Stimulated activated CD4-positive, alpha-beta T cell treated with anti-CD3 and anti-CD28 coated beads, Interleukin-1b, Interleukin-23, amount 100 ng/mL, for 1 hour (primary cell): ENCODE data around the gene GJA3.
"Not testable (repeated sequence)": the region's sequence is repeated elsewhere in the genome, so short reads cannot be mapped to it uniquely, and the experiment has no call there.

ENCODE experiments used
- DNase-seq, 2 donors: peaks; one replicate each; pipeline ENCODE4 v3.0.0-alpha.2; 2020; ENCODE audit warnings: low read depth in 2 of 2

GJA3 gene

DNA sequence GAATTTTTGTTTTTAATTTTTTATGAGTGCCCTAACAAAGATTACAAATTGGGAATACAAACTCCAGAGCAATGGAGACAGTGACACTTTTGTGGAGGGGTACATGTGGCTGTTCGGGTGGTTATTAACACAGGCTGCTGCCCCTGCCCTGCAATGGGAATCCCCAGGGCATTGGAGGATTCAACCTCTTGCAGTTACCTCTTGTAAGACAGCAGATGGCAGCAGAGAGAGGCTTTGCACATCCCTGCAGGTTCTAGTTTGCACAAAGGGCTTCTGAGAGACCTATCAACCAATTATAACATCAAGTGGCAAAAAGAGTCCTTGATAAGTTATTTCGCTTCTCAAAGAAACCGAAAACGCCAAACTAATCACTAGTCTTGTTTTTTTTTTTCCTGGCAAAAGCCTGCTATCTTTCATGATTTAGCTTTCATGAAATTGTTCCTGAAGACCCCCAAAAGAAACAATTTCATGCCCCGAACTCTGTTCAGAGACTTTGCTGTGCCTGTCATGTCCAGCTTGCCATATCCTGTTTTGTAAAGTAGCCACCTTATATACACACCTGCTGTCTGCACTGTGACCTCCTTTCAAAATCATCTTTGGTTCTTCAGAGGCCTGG is 21.5 kb upstream of the GJA3 start:
- DNase-seq = no peak

DNA sequence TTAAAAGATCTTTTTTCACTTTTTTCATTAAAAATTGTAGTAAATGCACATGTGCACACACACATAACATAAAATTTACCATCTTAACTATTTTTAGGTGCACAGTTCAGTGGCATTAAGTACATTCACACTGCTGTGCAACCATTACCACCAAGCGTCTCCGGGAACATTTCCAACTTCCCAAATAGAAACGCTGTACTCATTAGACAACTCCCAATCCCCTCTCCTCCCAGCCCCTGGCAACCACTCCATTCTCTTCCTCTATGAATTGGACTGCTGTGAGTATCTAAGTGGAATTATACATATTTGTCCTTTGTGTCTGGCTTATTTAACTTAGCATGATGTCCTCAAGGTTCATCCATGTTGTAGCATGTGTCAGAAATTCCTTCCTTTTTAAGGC is 20.3 kb upstream of the GJA3 start:
- DNase-seq = no peak

DNA sequence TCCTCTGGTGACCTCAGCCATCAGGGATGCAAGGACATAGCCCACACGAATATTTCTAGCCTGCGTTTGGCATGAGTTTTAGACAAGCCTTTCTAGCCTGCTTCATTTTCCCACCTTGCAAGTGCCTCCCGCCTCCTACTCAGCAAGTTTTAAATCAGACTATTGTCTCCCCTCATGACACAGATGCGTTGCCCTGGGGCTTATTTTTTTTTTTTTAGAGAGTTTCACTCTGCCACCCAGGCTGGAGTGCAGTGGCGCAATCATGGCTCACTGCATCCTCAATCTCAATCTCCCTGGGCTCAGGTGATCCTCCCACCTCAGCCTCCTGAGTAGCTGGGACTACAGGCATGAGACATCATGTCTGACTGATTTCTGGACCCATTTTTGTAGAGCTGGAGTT is 17.3 kb upstream of the GJA3 start:
- DNase-seq = no peak

DNA sequence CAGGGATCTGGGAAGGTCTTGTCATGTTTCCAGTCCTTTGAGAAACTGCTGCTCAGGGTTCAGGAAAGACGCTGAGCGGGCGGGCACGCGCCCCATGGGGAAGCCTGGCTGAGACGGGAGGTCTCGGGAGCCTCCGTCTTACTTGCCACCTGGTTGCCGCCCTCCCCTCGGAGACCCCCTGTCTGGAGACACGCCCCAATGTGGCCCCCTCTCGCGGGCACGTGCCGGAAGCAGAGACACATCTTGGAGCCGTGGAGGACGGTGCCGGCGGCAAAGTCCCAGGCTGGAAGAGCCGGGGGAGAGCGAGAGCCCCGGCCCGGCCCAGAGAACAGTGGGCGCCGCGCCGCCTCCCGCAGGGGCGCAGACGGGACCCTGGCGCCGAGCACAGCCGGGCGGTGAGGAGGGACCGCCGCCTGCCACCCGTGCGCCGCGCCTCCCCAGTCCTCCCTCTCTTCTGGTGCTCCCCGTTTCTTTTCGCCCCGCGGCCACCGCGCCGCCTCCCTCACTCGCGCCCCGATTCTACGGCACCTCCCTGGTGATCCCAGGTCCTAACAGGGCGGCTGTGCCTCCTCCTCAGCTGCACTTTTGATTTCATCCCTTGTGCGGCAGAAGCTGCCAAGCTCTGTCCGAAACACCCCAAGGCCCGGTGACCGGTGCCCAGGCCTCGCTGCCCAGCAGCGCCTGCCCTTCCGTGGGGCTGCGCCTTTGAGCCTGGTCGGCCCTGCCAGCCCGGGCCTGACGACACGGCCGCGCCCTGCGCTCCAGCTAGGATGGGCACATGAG is 16.4 kb upstream of the GJA3 start:
- no peak for DNase-seq

DNA sequence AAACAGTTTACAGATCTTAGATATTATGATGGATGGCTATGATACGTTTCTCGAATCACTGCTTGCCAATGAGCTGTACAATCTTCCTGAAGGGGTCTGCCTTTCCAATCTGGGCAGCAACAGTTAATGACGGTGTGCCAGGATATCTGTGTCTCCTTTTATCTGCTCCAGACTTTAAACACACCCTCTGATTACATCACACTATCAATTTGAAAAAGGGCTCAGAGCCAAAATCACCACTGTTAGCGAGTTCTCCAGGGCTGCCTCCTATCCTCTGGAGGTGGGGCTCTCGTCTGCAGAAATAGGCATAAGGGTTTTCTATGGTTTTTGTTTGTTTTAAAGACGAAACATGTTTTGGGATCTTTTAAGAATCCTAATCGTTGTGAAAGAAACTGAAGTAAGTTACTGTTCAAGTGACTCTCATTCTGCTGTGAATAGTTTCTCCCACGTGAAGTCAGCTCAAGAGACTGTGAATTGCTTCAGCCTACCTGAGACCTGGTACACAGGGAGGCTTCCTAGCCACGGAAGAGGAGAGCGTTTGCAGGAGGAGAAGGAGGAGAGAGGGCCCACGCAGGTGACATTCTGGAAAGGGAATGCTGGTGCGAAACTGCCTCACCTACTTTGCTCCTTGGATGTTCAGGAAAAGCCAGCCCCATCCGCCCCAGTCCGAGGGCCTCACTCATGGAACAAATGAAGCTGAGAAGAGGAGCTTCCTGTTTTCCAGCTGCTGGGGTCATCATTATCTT is 15.2 kb upstream of the GJA3 start:
- DNase-seq = no peak

DNA sequence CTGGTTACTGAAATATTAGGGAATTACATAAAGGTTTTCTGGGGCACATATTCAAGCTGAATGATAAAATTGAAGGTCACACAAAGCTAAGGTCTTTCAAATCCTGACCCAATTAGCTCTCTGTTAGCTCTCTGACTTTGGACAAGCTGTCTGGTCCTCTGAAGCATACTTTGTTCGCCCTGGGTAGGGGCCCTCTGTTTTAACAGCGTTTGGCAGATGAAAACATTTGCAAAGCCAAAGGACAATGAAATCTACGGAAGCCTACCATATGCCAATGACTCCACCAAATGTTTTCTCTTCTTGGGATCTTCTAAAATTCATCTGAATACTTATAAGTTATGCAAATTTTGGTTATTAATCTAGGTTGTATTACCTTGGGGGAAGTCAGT is 14.5 kb upstream of the GJA3 start:
- DNase-seq = no peak

DNA sequence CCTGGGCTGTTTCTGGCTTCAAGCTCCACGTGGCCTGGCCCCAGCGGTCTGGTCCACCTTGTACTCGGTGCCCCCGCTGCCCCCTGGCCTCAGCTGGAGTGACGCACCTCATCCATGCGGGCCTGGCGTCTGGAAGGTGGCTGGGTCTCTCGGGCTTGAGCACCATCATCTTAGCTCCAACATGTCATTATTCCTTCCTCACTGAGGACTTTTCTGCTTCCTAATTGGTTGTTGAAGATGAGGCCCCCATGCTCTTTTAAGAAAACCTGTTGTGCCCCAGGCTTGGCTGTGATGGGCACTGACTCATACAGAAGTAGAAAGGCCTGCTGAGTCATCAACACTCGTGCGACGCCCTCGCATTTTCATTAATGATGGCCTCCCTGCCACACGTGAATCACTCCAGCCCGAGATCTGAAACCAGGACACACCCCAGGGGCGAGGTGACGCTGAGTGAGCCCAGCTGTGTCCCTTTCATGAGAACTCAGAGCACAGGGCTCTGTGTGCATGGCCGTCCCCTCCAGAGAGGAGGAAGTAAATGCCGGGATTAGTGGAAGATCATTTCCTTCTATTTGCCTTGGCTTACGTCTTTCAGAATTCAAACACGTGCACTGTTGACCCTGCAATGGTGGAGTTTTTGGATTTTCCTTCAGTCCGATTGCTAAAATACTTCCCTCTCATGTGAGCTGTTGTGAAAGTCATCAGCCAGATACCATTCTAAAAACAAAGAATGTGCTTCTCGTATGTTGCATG is 14.0 kb upstream of the GJA3 start:
- DNase-seq = peak in 1 of 2 donors; percentile 30

DNA sequence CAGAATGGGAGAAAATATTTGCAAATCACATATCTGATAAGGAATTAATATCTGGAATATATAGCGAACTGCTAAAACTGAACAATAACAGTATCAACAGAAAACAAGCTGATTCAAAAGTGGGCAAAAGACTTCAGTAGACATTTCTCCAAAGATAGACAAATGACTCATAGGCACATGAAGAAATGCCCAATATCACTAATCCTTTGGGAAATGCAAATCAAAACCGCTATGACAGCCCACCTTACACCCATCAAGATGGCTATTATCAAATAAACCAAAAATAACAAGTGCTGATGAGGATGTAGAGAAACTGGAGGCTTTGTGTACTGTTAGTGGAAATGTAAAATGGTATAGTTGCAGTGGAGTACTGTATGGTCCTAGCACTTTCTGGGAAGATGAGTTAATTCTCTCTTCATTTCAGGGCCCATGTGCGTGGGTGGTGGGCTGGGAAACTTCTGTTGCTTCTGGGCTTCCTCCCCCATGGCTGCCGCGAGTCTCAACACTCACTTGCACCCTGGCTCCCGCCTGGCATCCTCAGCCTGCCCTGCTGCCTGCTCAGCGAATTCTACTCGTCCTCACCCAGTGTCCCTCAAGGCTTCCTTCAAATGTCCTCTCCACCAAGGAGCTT is 12.4 kb upstream of the GJA3 start:
- DNase-seq = no peak

DNA sequence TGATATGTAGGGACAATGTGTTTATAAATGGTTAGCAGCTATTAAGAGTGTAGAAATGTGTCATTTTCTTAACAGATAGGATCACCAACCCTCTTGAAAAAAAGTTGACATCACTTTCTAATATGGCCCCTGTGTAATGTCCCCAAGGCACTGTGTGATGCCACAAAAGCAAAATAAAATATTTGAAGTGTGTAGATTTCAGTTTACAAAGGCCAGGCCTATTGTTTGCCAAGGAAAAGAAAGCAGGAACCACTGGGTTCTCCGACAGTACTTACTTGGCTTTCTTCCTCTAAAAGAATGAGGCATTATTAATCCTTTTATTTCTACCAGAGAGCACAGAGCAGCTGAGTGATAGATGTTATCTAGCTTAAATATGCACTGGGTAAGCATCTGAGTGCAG is 10.5 kb upstream of the GJA3 start:
- no peak for DNase-seq

DNA sequence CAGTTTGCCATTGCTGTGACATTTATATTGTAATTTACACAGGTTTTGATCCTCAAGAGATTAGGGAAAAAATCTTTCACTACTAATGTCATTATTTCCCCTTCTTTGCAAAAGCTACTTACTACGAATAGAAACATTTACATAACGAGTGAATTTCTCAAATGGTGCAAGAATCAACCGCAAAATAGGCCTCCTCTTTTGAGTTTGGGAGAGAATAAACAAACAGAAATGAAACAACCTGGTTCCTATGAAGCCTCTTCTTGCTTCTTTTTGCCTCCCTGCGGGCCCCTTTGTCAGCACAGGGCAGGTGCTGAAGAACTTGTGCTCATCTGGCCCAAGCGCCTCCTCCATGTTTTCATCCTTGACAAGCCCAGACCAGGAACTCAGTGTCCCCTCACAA is 10.1 kb upstream of the GJA3 start:
- DNase-seq = no peak

DNA sequence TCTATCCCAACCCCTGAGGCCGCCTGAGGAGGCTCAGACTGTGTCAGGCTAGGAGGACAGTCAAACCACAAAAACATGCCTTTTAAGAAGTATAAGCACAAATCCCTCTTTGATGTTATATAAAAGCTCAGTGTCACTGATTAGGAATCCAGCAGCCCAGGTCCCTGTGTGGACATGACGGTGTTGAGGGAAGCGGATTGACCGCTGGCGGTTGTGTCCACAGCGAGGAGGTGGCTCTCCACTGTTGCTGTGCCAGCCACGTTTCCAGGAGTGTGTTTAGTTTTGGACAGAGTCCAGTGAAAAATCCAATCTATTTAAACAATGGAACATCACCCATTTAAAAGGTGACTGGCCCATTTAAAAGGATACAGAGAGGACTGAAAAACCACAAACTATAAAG is 7.5 kb upstream of the GJA3 start:
- DNase-seq = no peak

DNA sequence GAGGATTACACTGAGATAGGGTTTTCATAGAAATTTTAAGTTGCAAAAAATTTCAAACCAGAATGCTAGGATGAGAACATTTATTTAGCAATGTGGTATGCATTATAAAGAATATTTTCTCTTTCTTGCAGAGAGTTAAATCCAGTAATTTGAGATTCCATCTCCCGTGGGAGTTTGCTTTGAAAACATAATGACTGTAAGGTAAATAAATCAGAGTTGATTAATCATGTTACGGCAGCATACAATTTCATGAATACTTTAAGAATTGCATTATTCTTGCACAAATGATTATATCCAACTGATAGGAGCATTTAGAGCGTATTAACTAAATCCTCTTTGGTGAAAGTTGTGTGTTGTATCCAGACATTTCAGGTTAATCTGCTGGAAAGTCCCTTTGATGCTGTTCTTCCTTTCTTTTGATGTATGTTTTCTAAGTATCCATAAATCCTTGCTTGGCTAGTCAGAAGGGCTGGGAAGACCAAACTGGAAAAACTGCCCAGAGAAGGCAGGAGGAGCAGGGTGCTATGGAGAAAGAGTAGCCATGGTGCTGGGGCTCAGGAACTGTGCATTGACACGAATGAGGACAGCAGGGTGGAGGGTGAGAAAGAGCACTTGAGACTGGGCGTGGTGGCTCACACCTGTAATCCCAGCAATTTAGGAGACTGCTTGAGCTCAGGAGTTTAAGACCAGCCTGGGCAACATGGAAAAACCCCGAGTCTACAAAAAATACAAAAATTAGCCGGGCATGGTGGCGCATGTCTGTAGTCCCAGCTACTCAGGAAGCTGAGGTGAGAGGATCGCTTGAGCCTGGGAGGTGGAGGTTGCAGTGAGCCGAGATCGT is 4.8 kb upstream of the GJA3 start:
- DNase-seq = no peak

DNA sequence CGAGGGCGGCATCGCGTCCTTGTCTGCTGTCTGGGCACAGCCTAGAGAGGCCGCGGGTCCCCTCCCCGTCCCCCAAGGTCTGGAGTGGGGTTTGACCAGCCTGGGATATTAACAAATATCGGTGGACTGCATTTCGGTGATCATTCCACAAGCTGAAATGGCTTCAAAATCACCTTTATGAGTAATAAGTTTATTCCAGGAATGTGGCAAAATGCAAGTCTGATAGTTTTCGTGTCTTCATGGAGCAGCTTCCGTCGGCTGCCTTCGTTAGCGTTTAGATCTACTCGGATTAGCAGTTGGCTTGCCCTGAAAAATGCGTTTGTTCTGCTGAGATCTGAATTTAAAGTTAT is 1.1 kb upstream of the GJA3 start:
- no peak for DNase-seq

DNA sequence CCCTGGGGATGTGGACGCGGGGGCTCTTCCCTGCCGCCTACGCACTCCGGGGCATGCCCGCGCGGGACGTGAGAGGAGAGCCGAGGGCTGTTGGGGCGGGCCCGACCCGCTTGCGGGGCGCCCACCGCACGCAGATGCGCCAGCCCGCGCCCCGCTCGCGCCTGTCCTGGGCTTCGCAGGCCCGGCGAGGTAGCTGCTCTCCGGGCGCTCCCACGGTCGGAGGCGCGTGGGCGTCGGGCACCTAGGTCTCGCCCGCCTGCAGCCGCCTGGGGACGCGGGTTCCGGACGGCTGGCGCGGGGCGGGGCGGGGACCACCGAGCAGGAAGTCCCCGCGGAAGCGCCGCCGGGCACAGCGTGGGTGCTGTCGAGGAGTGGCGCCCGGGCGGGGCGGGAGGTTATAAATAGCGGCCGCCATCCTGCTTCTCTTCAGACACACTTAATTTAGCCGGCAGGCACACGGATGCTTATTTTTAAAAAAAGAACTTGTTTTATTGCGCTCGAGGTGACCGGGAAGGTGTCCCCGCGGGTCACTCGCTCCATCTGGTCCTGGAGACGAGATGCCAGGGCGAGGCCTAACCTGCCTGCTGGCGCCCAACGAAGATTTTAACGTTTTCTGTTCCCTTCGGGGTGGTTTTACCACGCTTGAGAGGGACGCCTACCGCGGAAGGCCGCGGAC is 561 bp upstream of the GJA3 start:
- DNase-seq = no peak

DNA sequence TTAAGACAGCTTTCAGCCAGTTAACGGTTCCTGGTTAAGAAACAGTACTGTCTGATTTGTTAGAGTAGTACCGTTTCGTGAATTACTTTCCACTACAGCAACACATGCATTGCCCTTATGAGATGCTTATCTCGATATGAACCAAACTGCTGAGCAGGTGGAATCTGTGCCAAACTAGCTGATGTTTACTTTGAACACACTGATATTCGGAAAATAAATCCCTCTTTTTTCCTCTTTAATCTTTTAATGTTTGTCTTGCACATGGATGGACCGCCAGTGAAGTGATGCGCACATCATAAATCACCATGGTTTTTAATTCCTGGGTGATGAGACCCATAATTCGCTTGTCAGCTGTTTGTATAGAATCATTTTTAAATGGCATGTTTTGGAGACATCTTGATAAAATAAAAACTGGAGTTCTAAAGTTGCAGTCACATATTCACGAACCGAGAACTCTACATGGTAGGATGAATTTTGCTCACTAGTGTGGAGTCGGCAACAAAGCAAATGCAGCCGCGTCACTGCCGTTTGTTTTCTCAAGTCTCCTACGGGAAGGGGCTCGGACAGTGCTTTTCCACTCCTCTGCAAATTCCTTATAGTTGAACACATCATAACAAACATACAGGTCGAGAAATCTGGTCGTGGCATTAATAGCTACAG is 1.1 kb downstream of the GJA3 start:
- no peak for DNase-seq

DNA sequence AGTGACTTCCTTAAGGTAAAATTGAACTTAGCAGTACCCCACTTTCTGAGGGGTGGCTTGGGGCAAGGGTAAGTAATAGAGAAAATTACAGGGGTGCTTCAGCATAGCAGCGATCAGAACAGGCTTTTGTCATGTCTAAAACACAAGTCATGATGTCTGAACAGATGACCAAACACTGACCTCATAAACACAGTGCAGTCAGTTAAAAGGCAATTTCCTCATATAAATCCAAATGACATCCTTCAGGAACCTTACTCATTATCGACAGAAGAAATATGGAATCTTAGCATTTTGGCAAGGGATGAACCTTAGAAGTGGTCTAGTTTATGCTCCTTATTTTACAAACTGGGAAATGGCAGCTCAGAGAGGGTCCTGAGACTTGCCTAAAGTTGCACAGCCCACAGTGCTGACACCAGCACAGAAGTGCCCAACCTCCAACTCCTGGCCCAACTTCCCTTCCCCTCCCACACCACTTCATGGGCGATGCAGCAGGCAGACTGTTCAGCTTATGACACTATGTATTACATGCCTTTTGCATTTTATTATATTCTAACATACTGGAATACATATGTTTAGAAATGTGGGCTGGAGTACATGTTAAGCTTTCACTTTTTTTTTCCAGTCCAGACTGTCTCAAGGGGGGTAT is 3.6 kb downstream of the GJA3 start:
- DNase-seq = no peak

DNA sequence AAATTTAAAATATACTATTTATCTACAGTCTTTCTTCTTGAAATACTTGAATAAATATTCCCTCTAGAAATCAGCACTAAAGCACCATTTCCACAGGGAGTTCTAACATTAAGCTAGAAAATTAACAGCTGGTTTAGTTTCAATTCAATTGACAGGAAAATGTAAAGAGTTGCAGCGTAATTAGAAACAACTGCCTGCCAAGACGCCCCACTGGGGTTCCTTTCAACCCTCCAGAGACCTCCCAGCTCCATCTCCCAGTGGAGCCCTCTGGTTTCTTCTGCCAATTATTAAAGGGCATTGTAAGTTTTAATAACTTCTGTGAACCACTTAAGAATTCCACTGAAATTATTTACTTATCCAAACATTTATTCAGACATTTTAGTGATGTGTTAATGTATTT is 4.2 kb downstream of the GJA3 start:
- no peak for DNase-seq

DNA sequence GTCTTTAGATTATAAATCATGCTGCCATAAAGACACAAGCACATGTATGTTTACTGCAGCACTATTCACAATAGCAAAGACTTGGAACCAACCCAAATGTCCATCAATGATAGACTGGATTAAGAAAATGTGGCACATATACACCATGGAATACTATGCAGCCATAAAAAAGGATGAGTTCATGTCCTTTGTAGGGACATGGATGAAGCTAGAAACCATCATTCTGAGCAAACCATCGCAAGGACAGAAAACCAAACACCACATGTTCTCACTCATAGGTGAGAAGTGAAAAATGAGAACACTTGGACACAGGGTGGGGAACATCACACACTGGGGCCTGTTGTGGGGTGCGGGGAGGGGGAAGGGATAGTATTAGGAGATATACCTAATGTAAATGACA is 7.6 kb downstream of the GJA3 start:
- DNase-seq = not testable (repeated sequence)

DNA sequence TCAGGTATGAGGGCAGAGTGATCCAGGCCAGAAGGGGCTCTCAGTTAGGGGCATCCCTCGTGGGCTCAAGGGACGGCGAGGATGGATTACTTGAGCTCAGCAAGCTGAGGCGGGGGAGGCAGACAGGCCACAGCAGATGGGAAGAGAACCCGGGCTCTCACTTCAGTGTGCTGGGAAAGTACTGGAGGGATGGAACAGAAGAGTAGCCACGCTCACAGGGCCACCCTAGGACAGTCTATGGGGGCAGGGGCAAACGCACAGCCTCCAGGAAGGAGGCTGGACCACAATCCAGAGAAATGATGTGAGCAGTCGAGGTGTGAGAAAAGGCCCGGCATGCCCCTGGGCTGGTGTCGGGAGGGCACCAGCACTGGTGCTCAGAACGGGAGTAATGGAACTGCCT is 9.2 kb downstream of the GJA3 start:
- DNase-seq = no peak
